SKM-1 treated with dmso at 0.1 percent for 144 hours (cell line): ENCODE data around the gene PLS1.
"Not testable (repeated sequence)": the region's sequence is repeated elsewhere in the genome, so short reads cannot be mapped to it uniquely, and the experiment has no call there.

ENCODE experiments used
- DNase-seq: peaks from one replicate; lab custom pipeline; 2025; ENCODE audit not compliant: unreplicated experiment; lab: John Stamatoyannopoulos, UW

Gene PLS1

DNA sequence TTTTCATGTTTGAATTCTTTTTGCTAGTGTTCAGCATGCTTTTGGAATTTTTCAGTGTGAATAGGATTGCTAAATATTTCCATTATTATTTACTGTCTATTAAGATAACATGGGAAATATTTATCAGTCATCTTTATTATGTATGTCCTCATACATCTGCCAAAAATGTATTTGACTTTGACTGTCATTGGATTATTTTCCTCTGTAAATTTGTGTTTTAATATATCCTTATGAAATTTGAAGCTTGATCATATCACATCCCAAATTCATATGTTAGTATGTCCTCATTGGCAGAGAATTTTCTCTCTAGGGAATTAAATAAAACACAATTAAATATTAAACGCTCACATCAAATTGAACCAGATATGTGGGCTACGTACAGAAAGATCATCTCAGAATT is 95.3 kb downstream of the PLS1 start:
- no peak for DNase-seq

DNA sequence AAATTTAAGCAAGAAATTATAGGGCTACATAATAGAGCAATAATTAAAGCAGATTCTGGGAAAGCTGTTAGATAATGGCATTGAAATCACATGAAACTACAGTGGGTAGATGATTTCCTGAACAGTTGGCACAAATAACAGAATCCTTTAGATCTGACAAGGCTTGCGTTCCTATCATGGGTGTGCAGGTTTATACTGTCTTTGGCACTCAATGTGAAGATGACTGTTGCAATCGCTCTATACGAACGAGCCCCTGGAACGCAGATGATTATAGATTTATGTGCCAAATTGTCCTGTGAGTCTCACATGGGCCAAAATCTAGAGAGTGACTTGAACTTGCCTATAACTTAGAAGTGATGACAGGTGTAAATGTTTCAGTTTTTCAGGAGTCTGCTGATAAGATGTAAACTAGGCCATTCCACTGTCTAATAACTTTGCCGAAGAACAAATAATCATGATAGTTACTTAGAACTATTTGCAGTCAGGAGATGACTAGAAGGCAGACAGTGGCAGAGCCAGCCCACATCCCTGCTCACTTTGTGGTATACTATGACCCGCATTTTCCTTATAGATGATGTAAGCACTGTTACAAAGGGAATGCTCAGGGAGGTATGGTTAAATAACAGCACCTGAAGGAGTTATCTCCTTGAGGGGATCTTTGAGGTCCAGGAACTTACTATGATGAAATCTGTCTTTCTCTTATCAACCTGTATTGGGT is 97.1 kb downstream of the PLS1 start:
- DNase-seq, result no peak

DNA sequence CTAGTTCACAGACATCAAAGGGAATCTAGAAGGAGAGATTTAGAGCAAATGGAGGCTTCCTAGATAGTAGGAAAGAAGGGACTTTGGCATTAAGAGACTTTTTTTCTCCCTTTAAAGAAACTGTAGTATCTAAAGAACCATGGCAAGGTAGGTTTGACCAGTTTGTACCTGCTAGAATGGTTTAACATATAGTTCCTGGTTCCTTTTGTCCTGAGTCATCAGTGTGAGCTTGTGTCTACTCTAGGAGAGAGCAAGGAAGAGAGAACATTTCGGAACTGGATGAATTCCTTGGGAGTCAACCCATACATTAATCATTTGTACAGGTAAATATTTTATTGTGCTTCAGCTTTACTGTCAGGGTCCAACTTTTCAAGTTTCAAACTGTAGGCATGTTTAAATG is 98.0 kb downstream of the PLS1 start:
- DNase-seq, result no peak

DNA sequence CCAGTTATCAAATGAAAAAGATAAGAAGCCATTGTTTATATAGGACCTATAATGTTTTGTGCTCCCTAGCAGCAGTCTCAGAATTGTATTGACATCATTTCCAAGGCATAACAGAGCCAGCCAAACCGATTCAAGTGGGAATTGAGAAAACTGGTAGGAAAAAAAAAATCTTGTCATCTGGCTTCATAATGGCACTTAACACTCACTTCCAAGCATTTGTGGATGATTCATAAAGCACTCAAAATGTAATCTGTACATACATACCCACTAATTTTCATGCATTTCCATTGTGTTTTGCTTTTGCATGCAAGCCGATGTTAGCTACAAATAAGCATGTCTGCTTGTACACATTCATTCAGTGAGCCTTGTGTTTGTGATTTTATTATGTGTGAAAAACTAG is 109.0 kb downstream of the PLS1 start:
- DNase-seq, result no peak

DNA sequence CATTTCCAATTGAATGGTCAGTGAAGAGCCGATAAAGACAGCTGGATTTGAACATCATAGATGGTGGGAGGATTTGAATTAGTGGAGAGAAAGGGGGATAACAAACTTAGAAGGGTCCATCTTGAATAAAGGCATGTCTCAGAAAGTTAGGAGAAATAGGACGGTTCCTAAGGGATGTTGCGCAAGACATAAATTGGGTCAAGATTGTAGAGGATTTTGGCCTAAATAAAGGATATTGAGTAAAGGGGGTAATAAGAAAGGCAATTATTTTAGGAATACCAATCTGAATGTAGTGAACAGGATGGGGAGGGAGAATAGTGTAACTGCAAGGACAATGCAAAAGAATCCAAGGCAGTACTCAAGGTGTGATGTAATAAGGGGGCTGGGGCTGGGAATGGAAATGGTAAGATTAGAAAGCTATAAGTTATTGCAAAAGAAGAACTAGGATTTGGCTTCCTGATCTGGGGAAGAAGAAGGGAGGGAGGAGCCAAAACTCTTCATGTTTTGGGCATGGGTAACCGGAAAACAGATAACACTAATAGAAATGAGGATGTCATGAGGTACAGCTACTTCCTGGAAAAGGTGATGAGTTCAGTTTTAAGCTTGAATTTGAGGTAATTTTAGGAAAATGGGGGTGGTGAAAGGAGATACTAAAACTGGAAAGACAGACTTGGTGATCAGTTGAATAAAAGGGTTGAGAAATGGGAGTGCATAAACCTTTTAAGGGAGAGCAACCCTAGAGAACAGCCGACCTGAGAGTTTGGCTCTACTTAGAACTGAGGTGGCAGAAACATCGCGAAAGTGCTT is 110.3 kb downstream of the PLS1 start:
- no peak for DNase-seq

DNA sequence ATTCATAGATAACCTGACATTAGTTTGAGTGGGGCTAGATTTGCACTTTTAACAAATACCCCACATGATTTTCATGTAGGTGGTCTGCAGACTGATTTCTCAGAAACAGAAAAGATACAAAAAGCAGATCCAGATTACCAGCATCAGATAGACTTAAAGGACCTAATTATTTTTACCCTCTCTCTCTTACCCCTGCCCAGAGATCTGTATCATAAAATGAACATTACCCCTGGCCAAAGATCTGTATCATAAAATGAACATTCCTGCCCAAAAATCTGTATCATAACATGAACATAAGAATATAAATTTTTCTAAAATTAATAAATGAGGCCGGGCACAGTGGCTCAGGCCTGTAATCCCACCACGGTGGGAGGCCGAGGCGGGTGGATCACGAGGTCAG is 113.0 kb downstream of the PLS1 start:
- no peak for DNase-seq

DNA sequence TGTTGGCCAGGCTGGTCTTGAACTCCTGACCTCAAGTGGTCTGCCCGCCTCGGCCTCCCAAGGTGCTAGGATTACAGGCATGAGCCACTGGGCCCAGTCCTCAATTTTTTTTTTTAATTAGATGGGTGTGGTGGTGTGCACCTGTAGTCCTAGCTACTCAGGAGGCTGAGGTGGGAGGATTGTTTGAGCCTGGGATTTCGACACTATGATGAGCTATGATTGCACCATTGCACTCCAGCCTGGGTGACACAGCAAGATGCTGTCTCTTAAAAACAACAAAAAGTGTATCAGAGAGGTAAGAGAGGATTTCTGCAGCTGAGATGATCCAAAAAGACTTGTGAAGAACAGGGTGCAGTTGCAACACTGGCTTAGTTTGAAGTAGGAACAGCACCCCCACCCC is 118.7 kb downstream of the PLS1 start:
- DNase-seq, result not testable (repeated sequence)

DNA sequence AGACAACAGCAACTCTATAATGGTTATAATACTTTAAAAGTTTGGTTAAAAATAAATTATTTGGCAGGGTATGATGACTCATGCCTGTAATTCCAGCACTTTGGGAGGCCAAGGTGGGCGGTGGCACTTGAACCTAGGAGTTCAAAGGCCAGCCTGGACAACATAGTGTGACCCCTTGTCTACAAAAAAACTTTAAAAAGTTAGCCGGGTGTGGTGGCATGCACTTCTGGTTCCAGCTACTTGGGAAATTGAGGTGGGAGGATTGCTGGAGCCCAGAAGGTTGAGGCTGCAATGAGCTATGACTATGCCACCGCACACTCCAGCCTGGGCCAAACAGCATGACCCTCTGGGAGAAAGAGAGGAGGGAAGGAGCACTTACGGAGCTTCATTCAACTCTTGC is 119.9 kb downstream of the PLS1 start:
- DNase-seq, result no peak

DNA sequence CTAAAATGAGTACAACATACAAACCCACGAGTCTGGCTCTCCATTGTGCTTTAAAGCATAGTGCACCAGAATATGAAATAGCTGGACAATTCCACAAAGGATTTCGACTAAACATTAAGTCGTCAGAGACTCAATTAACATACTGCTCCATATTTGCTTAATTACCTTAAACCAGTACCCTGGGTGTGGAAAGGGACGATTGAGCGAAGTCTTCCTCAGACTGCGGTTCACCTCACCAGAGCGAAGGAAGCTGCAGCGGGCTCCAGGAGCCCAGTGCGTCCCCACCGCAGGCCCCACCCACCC is 127.4 kb downstream of the PLS1 start:
- DNase-seq, result peak; percentile 83

DNA sequence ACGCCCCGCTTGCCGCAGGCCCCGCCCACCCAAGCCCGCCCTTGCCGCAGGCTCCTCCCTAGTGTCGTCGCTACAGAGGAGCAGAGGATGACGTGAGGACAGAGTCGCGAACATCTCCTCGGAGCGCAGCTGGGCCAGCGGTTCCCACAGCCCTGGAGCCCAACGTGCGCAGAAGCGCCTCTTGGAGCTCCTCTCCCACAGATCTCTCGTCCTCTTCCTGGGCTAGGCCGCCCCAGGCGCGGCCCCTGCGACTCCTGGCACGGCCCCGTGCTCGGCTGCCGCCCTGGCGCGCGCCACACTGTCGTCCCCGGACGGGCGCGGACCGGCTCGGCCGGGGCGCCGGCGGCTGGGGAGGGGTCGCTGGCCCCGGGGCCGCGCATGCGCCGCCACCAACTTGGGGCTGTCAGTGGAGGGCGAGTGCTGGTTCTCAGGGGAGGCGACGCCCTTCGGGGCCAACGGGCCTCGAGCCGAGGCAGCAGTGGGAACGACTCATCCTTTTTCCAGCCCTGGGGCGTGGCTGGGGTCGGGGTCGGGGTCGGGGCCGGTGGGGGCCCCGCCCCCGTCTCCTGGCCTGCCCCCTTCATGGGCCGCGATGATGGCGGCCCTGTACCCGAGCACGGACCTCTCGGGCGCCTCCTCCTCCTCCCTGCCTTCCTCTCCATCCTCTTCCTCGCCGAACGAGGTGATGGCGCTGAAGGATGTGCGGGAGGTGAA is 127.9 kb downstream of the PLS1 start, which contains the start of gene TRPC1:
TRPC1 (plus strand) TSS at position 67 of the 714 bp plus-strand sequence; CDS start at position 593, 526 bp downstream.
- no peak for DNase-seq

DNA sequence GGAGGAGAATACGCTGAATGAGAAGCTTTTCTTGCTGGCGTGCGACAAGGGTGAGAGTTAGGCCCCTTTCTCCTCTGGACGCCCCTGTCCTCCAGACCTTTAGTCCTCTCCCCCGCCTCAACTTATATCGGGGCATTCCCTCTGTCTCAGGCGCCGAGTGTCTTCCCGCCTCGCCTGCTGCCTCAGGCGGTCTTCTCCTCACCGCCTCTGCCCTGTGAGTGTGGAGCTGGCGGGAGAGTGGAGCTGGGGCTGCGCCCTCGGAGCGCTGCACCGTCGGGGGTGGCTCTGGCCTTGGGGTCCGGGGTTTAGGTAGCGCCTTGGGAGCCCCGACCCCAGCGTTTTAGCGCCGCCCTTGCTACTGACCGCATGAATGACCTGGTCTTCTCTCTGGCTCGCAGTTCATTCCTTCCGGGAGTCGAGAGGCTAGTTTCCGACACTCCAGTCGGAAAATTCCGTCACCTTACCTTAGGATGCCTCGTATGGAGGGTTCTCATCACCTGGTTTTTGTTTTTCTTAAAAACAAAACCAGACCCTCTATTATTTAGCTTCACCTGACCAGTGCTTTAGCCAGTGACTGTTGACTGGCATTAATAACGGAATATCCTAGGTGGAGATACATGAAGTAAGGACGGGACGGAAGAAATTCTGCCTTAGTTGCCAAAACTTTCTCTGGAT is 128.6 kb downstream of the PLS1 start:
- DNase-seq, result no peak

DNA sequence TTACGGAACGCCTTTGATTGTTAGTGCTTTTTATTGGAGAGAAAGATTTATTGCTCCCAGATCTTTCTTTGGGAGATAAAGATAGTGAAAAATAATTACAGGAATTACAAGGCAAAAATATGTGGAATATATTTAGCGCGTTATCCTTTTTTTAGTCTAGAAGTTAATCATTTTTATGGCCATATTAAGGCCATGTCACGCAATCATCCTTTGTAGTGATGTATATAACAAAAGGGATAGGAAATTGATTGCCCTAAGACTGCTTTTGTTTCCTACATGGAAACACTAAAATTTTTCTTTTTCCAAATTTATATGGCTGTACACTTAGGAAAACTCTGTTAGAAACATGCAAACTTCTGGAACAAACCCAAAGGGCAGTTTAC is 129.2 kb downstream of the PLS1 start:
- no peak for DNase-seq

DNA sequence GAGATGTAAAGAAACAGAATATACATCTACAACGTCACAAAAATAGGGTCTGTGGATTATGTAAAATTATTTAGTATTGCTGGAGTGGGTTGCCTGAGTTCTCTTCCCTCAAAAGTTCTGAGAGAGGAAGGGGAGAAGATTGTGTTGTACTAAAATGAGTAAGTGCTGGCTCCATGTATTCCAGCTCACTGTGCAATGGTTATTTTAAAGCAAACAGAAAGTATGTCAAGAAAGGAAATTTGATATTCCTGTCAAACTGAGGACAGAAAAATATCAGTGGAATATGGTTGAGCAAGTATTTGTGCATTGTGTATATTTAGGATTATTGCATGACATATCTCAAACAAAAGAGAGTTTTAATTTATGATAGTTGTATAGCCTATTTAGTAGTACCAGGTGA is 129.8 kb downstream of the PLS1 start:
- no peak for DNase-seq

DNA sequence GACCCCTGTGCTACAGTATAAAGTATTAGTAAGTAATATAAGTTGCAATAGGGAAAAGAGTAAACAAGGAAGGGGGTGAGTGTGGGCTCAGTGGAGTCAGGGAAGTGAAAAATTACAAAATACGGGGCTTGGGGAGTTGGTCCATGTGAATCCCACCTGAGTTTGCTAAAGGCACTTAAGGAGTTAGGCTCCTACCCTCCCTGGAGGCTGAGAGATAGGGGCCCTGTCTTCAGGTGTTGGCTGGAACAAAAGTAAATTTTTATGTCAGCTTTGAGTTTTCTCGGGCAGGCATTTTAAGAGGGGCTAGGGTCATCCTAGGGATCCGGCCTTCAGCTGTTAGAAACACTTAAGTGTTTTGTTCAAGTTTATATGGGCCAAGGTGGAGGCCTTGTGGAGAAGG is 135.9 kb downstream of the PLS1 start:
- no peak for DNase-seq

DNA sequence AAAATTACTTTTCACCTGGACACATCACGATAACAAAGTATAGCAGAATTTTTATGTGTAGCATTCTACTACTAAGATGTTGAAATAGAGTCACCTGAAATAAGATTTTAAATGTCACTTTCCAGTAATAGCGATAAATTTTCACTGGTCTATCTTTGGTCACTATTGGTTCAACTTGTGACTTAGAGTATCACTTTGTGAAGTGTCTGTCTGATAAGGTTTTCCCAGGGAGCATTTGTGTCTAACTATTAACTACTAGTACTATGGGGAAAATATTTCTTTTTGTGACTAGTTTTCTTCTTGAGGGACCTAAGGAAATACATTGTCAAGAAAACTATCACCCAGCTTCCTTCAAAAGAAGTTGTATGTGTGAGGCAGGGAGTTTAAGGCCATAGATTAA is 138.6 kb downstream of the PLS1 start:
- no peak for DNase-seq

DNA sequence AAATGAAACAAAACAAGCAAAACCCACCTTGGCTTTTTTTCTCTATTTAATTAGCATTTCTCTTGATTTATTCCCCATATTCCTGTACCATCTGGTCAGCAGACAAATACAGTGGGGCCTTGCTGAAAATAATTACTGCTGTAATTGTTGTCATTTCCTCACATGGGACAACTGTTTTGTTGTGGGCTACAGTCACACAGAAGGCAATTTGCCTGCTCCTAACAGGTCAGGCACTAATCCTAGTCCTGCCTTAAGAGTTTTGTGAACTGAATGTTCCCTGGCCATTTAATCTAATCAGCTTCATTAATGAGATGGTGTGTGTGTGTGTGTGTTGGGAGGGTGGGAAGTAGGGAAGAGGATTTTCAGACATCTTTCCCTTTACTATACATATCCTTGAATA is 139.3 kb downstream of the PLS1 start:
- DNase-seq, result no peak

DNA sequence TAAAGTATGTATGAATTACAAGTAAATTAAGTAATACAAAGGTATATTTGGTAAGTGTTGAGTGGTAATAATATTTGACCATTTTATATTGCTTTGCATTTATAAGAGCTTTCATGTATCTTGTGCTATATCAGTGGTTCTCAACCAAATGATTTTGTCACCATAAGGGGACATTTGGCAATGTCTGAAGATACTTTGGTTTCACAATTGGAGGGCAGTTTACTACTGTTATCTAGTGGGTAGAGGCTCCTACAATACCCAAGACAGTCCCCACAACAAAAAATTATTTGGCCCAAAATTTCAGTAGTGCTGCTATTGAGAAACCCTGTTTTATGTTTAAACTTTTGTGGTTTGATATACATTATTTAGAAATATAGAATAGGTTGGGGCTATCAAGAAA is 142.2 kb downstream of the PLS1 start:
- no peak for DNase-seq

DNA sequence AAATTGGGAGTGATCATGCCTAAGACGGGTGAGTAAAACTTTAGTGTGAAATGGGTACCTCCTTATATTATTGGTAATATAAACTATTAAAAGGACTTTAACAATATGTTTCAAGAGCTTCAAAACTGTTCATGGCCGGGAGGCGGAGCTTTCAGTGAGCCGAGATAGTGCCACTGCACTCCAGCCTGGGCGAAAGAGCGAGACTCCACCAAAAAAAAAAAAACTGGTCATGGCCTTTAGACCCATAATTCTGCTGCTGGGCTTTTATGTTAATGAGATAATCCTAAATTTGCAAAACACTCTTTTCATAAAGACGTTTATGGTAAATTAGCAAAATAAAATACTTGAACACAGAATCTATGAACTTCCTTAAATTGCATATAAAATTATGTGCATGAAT is 150.5 kb downstream of the PLS1 start:
- no peak for DNase-seq

DNA sequence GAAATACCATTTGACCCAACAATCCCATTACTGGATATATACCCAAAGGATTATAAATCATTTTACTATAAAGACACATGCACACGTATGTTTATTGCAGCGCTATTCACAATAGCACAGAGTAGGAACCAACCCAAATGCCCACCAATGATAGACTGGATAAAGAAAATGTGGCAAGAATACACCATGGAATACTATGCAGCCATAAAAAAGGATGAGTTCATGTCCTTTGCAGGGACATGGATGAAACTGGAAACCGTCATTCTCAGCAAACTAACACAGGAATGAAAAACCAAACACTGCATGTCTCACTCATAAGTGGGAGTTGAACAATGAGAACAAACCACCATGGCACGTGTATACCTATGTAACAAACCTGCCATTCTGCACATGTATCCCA is 154.3 kb downstream of the PLS1 start:
- DNase-seq, result not testable (repeated sequence)

DNA sequence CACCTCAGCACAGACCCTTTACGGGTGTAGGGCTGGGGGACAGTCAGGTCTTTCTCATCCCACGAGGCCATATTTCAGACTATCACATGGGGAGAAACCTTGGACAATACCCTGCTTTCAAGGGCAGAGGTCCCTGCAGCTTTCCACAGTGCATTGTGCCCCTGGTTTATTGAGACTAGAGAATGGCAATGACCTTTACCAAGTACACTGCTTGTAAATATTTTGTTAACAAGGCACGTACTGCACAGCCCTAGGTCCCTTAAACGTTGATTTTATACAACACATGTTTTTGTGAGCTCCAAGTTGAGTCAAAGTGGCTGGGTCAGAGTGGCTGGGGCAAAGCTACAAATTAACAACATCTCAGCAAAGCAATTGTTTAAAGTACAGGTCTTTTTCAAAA is 156.4 kb downstream of the PLS1 start:
- not testable (repeated sequence) for DNase-seq

DNA sequence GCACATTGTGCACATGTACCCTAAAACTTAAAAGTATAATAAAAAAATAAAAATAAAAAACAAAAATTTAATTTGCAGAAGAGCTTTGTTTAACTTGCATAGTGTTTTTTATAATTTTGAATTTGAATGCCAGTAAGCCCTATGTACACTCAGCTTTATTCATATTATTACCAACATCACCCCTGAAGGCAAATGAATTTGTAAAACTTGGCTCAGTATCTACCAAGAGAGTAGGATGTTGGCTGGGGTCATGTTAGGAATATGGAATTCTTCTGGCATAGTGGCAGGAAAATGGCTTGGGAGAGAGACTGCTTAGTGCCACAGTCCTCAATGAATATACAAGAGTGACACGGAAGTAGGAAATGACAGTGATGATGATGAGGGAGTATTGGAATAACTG is 158.3 kb downstream of the PLS1 start:
- DNase-seq, result no peak
